GM12874 (cell line): ENCODE data around the gene PIGK.

Experiments used
- TF ChIP-seq, protein P1 (sequence below): IDR thresholded peaks from 2 replicates; pipeline ENCODE4 v1.5.1; 2011; ENCODE audit warnings: low read depth, mild to moderate bottlenecking, control low read depth, low read length, moderate library complexity; ENCODE audit not compliant: insufficient read depth

Gene PIGK

DNA sequence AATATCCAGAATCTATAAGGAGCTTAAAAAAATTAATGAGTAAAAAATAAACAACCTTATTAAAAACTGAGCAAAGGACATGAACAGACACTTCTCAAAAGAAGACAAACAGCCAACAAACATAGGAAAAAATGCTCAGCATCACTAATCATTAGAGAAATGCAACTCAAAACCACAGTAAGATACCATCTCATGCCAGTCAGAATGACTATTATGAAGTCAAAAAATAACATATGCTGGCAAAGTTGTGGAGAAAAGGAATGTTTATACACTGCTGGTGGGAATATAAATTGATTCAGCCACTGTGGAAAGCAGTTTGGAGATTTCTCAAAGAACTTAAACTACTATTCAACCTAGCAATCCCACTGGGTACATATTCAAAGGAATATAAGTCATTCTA is 25.3 kb downstream of the PIGK start:
- TF ChIP-seq, protein P1, sequence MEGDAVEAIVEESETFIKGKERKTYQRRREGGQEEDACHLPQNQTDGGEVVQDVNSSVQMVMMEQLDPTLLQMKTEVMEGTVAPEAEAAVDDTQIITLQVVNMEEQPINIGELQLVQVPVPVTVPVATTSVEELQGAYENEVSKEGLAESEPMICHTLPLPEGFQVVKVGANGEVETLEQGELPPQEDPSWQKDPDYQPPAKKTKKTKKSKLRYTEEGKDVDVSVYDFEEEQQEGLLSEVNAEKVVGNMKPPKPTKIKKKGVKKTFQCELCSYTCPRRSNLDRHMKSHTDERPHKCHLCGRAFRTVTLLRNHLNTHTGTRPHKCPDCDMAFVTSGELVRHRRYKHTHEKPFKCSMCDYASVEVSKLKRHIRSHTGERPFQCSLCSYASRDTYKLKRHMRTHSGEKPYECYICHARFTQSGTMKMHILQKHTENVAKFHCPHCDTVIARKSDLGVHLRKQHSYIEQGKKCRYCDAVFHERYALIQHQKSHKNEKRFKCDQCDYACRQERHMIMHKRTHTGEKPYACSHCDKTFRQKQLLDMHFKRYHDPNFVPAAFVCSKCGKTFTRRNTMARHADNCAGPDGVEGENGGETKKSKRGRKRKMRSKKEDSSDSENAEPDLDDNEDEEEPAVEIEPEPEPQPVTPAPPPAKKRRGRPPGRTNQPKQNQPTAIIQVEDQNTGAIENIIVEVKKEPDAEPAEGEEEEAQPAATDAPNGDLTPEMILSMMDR: no peak

DNA sequence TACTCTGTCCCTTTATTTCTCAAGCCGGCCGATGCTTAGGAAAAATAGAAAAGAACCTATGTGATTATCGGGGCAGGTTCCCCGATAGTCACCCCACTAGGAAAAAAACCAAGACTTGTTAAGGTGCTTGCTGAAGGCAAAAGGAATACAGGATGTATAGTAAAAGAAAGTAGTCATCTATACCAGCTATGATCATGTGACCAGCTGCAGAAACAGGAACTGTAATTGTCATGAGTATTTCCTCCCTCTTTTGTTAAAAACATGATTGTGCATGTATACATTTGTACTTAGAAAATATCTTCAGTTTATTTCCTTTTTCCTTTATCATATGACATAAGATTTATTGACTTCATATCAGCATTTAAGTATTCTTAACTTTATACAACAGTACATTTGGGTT is 30.5 kb downstream of the PIGK start:
- TF ChIP-seq, protein P1: no peak

DNA sequence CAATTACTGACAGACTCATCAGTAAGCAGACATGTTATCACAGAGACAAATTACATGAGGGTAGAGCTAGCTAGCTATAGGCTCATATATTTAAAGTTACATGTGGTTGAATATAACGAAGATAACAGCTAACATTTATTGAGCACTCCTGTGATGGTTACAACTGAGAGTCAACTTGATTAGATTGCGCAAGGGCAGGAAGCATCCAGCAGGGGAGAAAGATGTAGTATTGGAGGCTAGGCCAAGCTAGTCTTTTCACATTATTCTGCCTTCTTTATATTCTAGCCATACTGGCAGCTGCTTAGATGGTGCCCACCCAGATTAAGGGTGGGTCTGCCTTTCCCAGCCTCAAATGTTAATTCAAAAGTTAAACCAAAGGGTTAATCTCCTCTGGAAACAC is 37.1 kb downstream of the PIGK start:
- TF ChIP-seq, protein P1: no peak

DNA sequence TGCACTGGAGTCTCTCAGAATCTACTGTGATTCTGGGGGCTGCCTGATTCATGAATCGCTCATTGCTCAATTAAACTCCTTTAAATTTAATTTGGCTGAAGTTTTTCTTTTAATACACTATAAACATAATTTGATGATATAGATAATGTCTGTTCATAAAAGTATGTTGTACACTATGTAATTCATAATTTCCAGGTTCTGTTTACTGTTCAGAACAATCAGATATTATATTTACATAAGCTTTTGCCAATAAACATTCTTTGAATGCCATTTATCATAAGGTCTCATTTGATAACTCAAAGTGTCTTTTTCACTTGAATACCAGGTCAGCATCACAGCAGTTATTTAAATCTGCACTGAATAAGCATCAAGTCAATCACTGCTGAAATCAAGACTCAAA is 39.6 kb downstream of the PIGK start:
- TF ChIP-seq, protein P1: no peak

DNA sequence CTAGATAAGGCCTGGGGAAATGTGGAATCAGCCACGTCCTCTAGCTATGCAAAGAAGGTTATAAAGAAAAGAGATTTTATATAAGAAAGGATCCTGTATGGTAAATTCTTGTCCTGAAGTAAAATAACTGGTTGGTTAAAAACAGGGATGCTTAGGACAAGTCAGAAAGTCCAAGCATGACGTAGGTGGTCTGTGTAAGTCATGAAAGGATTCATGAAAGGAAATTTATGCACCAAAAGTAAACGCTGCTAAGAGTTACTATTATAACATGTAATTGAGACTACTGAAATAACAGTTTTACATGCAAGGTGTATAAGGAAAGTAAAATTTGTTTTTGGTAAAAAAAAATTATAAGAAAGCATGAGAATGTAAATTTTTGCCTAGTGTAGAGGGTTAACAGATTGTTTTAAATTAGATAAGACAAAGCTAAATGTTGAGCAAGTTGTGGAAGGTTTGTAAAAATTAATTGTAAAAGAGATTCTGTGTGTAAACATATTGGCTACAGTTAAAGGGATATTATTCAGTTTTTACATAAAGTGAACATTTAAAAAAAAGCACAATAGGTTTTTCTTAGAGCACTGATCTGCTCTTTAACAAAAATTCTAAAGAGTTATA is 43.9 kb downstream of the PIGK start:
- TF ChIP-seq, protein P1: no peak

DNA sequence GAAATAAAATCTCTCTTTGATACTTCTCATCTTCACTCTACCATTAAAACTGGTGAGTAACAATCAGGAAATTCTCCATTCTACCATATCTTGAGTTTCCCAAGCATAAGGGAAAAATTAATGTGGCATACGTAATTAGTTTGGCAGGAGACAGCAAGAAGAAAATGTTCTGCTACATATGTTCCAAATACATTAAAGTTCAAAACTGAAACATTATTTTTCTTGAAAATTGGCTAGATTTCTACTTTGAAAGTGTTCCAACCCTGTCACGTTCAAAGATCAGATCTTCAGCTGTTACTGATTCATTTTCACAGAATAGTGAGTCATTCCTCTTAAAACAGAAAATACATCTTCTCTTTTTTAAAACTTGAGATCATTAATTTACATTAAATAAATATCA is 48.5 kb downstream of the PIGK start:
- TF ChIP-seq, protein P1: no peak

DNA sequence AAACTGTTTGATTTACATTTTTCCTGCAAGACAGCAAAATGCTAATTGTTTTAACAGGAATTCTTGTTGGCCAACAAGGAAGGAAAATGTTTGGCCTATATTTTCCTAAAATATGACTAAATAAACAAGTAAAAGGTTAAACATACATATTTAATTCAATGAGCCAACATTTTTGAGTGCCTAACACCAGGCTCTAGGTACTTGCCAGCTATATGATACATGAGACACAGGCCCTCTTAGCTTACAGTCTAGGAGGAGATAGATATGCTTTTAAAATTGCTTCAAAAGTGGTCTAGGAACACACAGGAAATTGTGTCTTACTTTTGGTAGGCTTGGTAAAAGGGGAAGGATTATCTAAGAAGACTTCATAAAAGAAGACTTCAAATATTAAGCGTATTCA is 50.9 kb downstream of the PIGK start:
- TF ChIP-seq, protein P1: no peak
